Stimulated activated CD8-positive, alpha-beta memory T cell treated with anti-CD3 and anti-CD28 coated beads, Interleukin-4, amount 100 ng/mL, for 1 hour (primary cell): ENCODE results near the gene BTBD19.
"Not testable (repeated sequence)": the region's sequence is repeated elsewhere in the genome, so short reads cannot be mapped to it uniquely, and the experiment has no call there.

Experiments used
- DNase-seq, 2 donors: peaks; one replicate each; pipeline ENCODE4 v3.0.0-alpha.2; 2020; ENCODE audit warnings: low read depth in 2 of 2, low spot score in 1 of 2

Gene BTBD19

DNA sequence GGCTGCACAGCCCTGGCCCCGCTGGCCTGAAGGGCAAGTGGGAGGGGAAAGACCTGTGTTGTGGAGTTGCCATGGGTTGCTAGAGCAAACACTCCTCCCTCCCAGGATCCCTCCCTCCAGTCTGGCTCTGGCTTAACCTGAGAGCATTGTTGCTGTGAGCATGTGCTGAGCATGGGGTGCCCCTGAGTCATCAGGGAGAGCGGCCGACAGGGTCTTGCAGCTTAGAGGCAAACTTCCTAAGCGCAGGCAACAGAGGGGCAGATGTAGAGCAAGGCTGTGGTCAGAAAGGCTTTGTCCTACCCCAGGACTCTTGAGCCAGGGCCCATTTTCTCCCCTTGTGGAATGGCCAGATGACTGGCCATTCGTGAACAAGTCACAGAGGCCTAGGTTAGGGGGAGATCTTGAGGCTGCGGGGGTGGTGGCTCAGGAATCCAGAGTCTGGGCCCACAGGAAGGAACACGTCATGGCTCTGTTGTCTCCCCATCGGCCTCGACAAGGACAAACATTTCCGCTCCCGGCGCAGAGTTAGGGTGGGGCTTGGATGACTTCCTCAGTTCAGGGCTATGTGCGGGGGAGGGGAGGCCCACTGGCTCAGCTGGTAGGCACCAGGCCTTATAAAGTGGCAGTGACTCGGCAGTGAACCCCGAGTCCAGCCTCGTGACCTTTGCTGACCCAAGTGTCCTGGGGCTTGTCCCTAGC lies 810 bp upstream of the BTBD19 start:
- peak; percentile 71 to 83 for DNase-seq

DNA sequence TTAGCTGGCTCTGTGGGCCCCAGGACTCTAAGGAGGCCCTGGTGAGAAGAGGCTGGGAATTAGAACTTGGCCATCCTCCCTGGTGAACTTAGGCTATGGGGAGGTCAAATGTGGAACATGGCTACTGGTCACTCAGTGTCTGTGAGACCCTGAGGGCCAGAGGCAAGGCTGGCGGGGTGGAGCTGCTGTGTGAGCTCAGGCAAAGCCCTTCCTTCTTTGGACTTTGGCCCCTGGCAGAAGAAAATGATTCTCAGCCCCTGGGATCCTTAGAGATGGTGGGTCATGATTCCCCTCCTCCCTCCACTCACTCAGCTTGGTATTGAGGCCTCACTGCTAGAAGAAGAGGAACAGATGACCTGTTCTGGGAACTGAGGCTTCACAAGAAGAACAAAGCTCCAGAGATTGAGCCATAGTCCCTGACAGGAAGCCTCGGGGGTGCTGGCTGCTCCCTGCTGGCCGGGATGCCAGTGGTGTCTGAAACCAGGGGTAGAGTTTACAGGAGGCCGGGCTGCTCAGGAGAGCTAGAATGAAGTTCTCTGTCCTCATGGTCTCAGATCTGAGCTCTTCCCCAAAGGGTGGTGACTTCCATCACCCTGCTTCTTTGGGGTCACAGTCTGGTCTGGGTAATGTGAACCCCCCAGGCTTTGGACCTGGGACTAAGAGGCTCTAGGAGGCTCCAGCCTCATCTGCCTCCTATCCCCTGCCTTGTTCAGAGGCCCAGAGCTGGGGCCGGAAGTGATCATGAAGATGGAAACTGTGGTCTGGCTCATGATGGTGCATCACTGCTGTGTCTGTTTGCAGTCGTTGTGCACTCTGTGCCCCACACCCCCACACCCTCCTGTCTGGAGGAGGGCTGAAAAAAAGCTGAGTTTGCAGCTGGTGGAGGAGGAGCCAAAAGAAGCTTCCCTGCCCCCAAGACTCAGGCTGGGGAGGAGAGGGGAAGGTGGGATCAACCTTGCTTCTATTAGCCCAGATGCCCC lies 905 bp downstream of the BTBD19 start:
- DNase-seq, result peak in 1 of 2 donors; percentile 76

- DNase-seq, result no peak
Observed at GRCh38 chr1:44810101-44810761, 1.9 kb downstream of the BTBD19 start.

- DNase-seq, result not testable (repeated sequence)
Observed at GRCh38 chr1:44810762-44811105, 2.4 kb downstream of the BTBD19 start.

DNA sequence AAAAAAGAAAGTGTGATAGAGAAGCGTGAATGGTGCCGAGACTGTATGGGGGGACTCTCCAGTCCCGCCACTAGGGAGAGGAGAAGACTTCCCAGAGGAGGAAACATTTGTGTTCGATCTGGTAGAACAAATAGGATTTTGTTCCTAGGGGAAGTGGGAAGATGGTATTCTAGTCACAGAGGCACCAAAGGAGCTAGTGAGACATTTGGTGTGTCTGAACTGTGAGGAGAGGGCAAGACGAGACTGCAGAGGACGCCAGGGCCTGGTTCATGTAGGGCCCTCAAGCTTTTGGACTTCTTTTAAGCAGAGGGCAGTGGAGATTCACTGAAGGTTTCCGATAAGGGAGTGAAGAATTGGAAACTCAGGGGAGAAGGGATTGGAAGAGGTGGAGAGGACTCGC lies 2.9 kb downstream of the BTBD19 start:
- DNase-seq, result no peak

DNA sequence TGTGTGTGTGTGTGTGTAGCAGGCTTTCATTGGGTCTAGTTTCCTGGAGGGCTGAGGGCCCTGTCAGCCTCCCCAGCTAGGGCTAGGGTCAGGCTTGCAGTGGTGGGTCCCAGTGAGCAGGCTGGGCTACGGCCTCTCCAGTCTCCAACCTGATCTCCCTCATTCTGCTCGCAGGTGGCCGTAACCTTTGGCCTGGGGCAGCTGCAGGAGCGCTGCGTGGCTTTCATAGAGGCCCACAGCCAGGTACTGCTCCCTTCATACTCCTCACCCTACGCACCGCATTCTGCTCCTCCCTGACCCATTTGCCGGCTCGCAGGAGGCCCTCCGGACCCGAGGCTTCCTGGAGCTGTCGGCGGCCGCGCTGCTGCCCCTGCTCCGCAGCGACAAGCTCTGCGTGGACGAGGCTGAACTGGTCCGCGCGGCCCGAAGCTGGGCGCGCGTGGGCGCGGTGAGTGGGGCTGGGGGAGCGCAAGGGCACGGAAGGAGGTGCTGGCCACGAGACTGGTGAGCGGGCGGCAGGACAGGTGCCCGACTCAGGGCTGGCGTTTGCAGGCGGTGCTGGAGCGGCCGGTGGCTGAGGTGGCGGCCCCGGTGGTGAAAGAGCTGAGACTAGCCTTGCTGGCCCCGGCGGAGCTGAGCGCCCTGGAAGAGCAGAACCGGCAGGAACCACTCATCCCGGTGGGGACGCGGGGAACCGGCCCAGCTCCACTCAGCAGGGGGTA lies 4.7 kb downstream of the BTBD19 start:
- DNase-seq, result no peak

GRCh38 chr1:44815926-44816325 lies 7.6 kb downstream of the BTBD19 start:
- DNase-seq, result not testable (repeated sequence)

DNA sequence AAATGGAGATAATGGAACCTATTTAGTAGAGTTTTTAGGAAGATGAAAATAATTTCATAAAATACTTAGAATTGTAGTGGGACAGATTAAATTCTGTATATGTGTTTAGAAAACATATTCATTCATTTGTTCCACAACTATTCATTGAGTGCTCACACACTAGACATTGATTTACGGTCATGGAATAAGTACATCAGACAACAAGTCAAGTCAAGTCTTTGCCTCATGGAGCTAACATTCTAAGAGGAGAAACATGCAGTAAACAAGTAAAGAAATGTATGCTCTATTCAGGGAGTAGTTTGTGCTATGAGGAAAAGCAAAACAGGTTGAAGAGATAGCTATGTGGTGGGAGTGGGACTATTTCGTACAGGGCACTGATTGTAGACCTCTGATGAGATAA lies 9.0 kb downstream of the BTBD19 start:
- no peak for DNase-seq

- DNase-seq, result no peak
Observed at GRCh38 chr1:44817771-44818495, 9.6 kb downstream of the BTBD19 start.

DNA sequence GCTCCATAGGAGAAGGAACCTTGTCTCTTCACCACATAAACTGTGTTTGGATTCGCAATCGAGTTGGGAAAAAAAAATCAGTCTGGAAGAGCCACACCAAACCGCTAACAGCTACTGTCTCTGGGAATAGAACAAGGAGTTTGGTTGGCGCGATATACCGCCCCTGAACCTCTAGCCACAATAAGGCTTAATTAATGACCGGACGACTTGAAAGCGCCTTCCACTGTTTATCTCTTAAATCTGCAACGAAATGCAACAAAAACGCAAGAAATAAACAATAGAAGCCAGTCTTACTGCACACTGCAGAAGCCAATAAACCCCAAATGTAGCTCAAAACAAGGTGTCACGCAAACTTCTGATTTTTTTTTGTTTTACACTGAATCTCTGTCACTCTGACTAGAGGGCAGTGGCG lies 10.9 kb downstream of the BTBD19 start:
- no peak for DNase-seq

- peak; percentile 64 to 66 for DNase-seq
Observed at GRCh38 chr1:44819608-44820327, 11.4 kb downstream of the BTBD19 start.

- DNase-seq, result no peak
Observed at GRCh38 chr1:44820328-44821239, 12.3 kb downstream of the BTBD19 start.

GRCh38 chr1:44821240-44821715 lies 13.0 kb downstream of the BTBD19 start:
- DNase-seq, result no peak

- DNase-seq, result no peak
Observed at GRCh38 chr1:44822131-44822701, 13.9 kb downstream of the BTBD19 start.

DNA sequence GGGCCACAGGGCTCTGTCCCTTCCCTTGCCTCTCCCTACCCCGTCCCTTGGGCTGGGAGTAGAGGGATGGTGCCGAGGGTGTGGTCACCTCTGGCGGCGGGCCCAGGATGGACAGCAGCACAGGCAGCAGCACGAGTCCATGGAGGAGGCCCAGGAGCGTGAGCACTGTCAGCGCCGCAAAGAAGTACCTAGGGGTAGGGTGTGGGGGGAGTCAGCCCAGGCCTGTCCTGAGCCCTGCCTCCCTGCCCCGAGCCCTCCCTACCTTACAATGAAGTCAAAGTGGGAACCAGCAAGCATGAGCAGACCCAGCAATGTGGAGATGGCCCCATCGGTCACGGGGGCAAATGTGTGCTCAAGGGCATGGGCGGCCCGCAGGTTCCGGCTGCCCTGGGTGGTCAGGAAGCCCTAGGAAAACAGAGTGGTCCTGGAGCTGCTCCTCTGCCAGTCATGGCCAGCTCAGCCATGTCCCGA lies 14.7 kb downstream of the BTBD19 start:
- no peak for DNase-seq

- DNase-seq, result not testable (repeated sequence)
Observed at GRCh38 chr1:44824392-44824791, 16.1 kb downstream of the BTBD19 start.

- no peak for DNase-seq
Observed at GRCh38 chr1:44826375-44827196, 18.3 kb downstream of the BTBD19 start.
